Stimulated activated CD8-positive, alpha-beta memory T cell treated with anti-CD3 and anti-CD28 coated beads, Interleukin-7, amount 100 ng/mL, for 48 hours (primary cell): Measurements from ENCODE around the gene SLC13A3.

Experiments used
- DNase-seq, 2 donors: peaks; one replicate each; pipeline ENCODE4 v3.0.0-alpha.2; 2020; ENCODE audit warnings: low read depth in 1 of 2; ENCODE audit errors: extremely low read depth in 1 of 2

The SLC13A3 gene

DNA sequence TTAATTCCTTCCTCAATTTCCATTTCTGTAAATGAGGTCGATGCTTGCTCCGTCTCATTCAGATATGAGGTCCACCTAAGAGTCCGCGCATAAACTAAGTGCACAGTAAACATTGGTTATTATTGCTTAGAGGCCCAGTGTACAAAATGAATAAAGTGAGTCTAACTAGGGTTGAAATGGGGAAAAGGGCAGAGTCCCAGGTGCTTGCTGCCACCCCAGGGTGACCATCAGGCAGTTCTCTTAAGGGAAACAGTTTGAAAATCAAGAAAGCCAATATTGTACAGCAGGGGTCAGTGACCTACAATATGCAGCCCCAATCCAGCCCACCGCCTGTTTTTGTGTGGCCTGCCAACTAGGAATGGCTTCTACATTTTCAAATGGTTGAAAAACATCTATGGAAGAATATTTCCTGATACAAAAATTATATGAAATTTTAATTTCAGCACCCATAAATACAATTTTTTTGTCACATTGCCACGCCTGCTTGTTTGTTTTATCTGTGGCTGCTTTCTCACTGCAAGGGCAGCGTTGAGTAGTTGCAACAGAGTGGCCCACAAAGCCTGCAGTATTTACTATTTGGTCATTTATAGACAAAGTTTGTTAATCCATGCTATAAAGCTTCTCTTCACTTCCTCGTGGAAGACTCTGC lies 43.3 kb downstream of the SLC13A3 start:
- no peak for DNase-seq

DNA sequence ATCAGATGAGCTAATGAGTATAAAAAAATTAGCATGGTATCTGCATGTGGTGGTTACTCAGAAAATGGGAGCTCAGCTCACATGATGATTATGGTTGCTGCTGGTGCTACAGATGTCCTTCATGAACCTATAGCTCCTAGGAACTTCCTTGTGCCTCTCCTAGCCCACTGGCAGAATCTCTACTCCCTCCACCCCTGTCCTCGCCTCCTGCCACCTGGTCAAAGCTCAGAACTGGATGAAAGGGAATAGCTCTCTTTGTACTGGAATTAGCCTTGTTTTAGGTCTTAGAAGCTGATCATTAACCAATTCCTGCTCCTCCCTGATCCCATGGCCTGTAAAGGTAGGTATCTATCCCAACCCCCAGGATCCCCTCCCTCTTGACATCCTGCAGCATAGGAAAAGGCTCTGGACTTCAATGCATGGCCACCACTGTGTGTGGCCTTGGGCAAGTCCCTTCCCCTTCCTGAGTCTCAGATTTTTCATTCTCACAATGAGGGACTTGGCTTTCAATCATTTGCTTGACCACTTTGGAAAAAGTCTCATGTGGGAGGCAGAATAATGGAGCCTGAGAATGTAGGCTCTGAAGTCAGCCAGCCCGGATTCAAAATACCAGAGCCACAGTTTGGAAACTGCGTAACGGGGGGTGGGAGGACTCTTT lies 43.9 kb downstream of the SLC13A3 start:
- DNase-seq, result no peak

DNA sequence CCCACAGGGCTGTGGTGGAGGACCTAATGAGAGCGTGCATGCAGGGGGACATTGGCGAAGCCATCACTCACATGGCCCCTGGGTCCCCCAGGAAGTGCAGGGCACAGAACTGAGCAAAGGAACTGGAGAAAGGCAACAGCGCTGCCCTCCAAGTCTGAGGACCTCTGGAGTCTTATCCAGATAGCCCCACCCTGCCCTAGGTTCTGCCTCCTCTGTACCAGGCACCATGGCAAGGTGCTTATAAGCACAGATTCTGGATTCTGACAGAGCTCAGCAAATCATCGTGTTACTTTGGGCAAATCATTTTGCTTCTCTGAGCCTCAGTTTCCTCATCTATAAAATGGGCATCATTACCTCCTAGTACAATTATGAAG lies 44.5 kb downstream of the SLC13A3 start:
- no peak for DNase-seq

DNA sequence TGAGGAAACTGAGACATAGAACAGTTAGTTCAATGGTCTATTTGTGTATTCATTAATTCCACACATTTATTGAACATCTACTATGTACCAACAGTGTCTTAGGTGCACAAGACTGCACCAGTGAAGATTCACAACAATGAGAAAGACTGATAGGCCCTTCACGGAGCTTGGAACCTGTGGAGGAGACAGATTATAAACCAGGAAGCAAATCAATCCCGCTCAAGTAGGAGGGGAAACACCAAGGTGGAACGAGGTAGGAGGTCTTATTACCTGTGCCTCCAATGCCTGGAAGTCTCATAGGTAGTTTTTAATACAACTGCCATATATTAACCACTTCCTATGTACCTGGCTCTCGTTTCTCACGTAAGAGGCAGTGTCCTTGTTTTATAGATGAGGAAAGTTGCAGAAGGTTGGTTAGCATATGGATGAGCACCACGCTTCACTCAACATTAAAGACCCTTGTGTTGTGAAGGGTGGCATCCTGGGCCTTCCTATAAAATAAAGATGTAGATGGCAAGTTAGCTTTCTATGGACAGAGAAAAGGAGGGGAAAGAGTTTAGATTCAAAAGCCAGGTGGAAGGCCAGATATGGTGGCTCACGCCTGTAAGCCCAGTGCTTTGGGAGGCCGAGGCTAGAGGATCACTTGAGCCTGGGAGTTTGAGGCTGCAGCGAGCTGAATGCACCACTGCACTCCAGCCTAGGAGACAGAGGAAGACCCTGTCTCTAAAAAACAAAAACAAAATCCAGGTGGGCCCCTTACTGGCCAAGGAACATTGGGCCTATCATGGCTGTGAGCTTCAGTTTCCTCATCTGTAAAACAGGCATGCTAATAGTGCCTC lies 45.1 kb downstream of the SLC13A3 start:
- no peak for DNase-seq

DNA sequence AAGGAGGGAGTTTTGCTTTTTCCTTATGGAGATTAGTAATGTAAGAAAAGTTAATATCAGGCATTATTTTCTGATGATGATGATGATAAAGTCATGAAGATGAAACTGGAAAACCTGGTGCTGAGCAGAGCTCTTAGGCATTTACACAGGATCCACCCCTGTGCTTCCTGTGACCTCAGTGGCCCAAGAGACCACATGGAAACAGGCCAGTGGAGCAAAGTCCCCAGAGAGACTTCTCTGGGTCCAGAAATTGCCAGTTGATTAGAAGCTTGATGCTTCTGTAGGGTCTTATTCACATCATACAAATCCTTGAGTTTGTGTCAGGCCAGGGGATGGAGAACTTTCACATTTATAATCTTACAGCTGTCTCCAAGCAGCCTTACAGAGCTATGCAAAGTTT lies 46.1 kb downstream of the SLC13A3 start:
- DNase-seq, result no peak

DNA sequence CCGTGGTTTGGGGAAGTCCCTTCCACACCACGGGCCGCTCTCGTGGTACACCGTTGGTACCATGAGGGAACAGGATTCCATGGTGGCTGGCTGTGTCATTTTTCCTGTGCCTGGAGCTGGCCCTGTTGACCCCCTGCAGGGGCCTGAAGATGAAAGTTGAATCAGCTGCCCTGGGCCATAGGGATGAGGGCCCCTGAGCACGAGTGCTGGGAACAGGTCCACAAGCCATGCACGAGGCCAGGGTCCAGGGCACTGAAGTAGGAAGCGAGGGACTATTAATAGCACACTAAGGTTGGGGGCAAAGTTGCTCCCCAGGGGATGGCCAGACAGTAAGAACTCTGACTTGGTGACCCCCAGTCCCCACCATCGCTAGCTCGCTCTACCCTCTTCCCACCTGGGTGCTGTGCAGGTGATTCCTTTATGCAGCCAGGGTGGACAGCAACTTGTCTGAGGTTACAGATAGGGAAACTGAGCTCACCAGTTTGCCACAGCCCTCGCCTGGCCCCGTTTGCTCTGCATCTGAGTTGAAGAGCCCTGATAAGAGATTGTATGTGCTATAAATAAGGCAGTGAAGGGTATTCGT lies 46.6 kb downstream of the SLC13A3 start:
- no peak for DNase-seq

DNA sequence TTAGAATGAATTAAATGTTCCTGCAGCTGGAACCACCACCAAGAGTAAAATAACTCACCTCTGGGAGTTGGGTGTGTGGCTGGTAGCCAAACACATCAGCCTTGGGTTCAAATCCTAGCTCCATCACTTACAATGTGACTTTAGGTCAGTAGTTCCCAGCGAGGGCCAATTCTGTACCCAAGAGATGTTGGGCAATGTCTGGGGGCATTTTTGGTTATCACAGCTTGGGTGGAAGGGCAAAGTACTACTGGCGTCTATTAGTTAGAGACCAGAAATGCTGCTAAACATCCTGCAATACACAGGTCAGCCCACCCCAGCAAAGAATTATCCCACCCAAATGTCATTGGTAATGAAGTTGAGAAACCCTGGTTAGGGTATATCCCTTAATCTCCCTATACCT lies 48.8 kb downstream of the SLC13A3 start:
- no peak for DNase-seq

DNA sequence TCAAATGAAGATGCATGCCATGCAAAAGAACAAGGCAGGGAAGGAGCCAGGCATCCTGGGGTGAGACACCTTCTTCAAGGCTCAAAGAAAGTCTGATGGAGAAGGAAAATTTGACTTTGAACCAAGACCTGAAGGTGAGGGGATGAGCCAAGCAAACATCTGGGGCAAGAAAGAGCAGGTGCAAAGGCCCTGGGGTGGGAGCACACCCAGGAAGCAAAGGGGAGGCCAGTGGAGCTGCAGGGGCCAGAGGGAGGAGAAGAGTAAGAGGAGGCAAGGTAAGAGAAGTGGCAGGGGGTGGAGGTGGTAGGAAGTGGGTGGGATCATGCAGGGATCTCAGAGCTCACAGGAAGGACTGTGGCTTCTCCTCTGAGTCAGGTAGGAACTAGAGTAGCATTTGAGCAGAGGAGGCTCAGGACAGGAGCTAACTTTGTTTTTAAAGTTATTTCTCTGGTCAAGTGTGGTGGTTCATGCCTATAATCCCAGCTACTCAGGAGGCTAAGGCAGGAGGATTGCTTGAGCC lies 49.6 kb downstream of the SLC13A3 start:
- no peak for DNase-seq

DNA sequence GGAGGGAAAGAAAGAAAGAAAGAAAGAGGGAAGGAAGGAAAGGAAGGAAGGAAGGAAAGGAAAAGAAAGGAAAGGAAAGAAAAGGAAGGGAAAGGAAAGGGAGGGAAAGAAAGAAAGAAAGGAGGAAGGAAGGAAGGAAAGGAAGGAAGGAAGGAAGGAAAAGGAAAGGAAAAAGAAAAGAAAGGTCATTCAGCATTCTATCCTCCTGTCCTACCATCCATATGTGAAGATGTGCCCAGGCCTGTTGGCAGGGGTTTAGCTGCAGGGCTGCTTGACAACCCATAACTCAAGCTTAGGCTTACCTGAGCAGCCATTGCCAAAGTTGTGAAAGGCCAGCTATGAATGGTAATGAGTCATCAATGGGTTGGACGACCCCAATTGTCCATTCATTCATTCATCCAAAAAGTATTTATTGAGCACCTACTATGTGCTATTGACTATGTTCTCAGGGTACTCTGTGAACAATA lies 50.9 kb downstream of the SLC13A3 start:
- DNase-seq, result no peak

DNA sequence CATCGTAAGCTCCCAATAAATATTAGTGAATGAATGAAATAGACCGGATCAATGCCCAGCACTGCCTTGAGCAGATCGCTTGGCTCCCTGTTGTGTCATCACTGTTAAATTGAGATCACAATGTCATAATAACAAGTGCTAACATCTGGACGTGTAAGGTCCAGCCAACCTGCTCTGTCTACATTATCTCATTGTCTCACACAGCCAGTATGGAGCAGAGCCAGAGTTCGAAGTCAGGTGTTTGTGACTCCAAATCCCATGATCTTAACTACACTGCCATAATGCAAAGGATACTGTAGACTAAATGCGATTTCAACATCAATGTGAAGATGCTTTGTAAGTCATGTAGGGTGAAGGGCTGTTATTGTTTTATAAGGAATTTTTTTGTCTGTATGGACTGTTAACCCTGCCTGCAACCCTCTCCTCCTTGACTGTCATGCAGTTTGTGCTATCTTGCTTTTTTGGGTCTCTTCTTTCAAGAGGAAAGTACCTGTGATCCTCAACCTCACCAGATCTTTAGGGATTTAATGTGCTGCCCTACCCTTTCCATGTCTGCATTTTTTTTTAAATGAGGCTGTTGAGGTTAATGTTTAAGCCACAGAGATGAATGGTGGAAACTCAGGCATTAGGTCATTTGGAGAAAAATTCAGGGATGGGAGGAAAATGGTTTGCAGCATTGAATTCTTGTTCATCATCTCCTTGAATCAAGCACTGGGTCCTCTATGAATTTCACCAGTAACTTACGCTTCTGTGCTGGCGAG lies 51.9 kb downstream of the SLC13A3 start:
- no peak for DNase-seq

DNA sequence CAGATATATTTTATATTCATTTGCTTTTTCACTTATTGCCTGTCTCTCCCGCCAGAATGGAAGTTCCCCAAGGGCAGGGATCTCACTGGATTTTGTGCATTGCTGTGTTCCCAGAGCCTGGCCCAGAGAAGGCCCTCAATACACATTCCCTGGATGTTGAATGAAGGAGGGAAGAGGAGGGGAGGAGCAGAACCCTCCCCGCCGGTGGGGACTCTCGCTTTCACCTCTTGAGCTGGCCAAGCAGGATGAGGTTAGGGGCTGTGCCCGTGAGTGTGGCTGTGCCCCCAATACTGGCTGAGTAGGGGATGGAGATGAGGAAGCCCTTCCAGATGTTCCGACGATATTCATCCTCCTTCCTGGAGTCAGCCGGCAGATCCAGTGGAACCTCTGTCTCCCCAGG lies 55.3 kb downstream of the SLC13A3 start:
- DNase-seq, result no peak

DNA sequence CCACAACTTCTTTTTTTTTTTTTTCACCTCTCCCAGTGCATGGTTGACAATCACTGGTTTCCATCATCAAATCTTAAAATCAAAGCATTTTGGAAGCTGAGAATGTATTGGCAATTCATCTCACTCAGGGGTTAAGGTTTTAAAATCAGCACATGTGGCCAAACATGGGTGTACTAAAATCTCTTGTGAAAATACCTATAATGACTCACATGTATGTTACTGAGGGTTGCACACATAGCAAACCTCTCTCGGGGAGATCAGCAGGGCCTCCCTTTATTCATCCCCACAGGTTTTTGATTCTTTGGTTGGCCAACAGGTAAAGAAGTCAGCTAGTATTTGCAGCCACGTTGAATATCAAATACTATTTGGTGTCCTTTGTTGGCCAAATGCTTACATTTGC lies 56.5 kb downstream of the SLC13A3 start:
- no peak for DNase-seq

DNA sequence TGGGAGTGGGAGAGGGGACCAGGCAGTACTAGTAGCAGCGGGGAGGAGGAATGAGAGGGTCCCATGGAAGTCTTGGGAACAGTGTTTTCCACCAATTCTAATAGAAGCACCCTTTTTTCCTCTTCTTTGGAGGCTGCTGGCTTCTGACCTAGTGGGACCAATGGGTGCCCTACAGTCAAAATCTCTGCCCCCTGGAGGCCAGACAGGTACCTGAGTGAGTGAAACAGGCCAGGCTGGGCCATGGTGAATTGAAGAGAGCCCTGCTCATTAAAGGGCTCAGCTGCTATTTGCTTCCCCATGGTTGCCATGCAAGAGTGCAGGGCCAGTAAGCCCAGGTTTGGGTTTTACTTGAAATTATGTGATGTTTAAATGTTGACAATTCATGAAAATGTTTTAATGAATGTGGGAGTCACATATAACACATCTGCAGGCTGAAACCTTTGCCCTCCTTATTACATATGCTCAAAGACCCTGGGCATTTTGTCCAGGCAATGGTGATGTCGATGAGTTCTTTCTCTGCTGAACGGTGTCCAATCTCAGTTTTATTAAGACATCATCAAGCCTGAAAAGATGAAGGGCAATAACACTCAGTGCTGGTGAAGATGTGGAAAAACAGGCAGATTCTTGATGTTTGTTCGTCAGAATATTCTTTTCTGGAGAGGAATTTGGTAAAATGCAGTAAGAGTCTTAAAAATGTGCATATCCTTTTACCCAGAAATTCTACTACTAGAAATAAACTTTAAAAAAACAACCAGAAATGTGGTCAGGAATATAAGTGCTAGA lies 58.5 kb downstream of the SLC13A3 start:
- DNase-seq, result no peak

DNA sequence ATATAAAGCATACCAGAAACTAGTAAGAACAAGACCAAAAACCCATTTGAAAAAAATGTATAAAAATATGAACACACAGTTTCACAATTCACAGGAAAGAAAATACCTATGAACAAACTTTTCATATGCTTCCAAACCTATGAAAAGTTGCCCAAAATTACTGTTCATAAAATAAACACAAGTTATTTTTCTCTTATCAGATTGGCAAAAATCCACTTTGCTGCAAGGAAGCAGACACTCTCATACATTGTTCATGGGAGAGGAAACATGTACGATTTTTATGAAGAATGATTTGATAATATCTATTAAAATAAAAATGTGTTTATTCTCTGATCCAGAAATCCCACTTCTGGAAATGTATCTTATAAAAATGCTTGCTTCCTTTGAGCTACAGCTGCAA lies 60.8 kb downstream of the SLC13A3 start:
- DNase-seq, result no peak

DNA sequence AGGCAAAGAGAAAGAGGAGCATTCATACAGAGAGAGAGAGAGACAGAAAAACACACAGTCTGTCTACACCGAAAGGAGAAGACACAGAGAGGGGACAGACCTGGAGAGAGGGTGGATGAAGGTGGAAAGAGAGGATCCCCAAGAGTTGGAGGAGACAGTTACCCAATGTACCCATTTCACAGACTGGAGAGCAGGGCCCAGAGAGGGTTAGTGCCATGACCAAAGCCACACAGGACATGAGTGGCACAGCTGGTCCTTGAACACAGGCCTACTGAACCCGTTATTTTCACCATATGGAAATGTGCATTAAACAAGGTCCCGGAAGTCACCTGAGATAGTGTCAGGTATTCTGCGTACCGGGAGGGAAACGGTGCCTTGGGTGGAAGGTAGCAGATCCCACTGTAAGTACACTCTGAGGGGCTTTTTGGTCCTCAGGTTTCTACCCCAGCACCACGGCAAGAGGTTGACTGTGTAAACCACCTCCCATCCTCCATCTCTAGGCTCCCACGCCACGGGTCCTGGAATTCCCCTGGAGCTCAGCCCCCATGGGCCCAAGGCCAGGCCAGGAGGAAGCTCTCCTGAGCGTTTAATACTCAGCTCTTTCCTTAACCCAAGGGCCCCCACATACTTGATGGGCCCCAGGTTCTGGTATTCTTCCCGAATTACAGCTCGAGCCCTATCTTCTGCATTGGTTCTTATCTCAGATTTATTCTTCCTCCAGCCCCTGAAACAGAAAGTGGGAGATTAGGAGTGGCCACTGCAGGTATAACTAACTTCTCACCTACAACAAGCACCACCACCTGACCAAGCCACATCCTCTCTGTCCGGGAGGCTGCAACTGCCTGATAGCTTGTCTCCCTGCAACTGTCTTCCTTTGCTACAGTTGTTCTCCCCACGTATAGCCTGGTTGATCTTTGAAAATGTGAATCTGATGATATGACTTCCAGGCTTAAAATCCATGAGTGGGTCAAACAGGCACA lies 62.4 kb downstream of the SLC13A3 start:
- DNase-seq, result no peak

DNA sequence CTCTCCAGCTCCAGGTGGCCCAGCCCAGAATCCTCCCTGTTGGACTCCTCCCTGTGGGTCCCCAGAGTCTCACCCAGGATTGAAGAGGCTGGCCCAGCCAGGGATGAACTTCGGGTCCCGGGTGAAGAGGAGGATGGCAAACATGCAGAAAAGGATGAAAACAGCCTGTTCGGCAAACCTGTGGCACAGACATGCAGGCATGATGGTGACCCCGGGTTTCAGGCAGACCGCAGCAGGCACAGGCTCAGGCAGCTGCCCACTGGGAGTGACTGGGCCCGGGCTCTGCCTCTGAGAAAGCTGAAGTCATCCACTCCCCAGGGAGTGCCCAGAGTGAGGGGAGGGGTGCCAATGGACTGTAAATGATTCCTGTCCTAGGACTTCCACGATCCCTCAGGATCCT lies 63.3 kb downstream of the SLC13A3 start:
- no peak for DNase-seq

DNA sequence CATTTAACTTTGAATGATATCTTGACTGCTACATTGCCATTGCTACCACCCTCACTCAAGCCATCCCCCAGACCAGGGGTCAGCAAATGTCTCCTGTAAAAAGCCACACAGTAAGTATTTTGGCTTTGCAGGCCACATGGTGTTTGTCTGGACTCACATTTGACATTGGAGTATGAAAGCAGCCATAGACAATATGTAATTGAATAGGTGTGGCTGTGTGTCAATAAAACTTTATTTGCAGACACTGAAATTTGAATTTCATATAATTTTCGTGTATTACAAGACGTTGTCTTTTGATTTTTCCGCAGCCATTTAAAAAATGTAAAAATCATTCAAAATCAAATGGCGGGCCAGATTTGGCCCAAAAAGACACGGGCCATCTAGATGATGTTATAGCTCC lies 64.5 kb downstream of the SLC13A3 start:
- DNase-seq, result no peak

DNA sequence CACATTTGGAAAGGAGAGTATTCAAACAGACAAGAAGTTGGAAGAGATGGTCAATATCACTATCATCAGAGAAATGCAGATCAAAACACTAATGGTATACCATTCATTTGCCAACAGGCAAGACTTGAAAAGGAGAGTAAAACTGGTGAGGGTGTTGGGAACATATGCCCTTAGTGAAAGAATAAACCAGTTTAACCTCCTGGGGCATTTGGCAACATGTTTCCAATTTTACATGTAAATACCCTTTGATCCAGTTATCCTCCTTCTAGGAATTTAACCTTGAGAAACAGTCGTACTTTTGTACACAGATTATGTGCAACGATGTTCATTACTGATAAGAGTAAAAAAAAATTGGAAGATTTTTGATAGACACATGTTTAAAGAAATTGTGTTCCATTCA lies 66.8 kb downstream of the SLC13A3 start:
- DNase-seq, result no peak
